Adipocyte (in vitro differentiated cells): Measurements from ENCODE around the gene SVEP1.
A peak's percentile ranks its signal among the peaks of the same experiment; 100 is the strongest.

ENCODE experiments used
- DNase-seq: peaks from one replicate; pipeline ENCODE4 v3.0.0-alpha.2; 2015; ENCODE audit warnings: low read depth
- H3K27me3 ChIP-seq: replicated peaks from 2 replicates; pipeline ENCODE4 v1.7.0; 2013; ENCODE audit warnings: mild to moderate bottlenecking, low read length, moderate library complexity; ENCODE audit not compliant: control insufficient read depth, insufficient read depth
- H3K36me3 ChIP-seq: 2 replicates; pipeline ENCODE4 v1.7.0; 2013; ENCODE audit warnings: low read length, mild to moderate bottlenecking, moderate library complexity; ENCODE audit not compliant: control insufficient read depth, insufficient read depth, severe bottlenecking
- H3K4me1 ChIP-seq: 2 replicates; pipeline ENCODE4 v1.7.0; 2013; ENCODE audit warnings: mild to moderate bottlenecking, low read length, moderate library complexity; ENCODE audit not compliant: control insufficient read depth, insufficient read depth
- H3K4me3 ChIP-seq: 2 replicates; pipeline ENCODE4 v1.7.0; 2013; ENCODE audit warnings: mild to moderate bottlenecking, low read length, moderate library complexity
- H3K9ac ChIP-seq: 2 replicates; pipeline ENCODE4 v1.7.0; 2013; ENCODE audit warnings: mild to moderate bottlenecking, low read length, moderate library complexity
- H3K9me3 ChIP-seq: 2 replicates; pipeline ENCODE4 v1.7.0; 2013; ENCODE audit warnings: mild to moderate bottlenecking, low read length, moderate library complexity; ENCODE audit not compliant: control insufficient read depth

The SVEP1 gene

DNA sequence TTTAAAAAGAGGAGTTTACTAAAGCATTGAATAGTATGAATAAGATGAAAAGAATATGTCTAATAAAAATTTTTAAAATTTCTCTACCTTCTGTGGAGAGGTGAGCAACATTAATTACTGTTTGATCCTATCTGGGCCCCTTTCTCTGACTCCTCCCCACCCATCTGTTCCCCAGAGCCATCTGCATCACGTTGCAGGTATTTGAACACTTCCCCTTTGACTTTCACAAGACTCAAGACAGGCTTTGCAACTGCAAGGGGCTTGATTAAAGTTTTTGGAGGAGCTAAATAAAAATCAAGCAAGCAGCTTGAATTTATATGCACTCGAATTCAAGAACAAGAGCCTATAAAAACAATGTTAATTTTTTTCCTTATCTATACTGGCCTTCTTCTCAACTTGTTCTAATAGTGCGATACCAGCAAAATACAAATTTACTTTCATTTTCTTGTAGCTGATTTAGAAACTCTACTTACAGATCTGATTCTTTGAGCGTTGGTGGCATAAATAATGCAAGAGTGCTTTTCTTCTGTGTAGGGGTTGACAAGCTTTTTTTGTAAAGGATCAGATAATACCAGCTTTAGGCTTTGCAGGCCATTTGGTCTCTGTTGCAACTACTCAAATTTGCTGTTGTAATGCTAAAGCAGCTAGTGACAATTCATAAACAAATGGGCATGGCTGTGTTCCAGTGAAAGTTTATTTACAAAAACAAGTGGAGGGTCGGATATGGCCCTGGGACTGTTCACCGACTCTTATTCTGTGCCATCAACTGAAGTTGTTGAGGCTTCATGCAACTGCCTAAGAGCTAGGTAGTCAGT lies 263.1 kb downstream of the SVEP1 start:
- Histone ChIP-seq H3K9me3 (peaks cover 7% of the 10 kb centered on the region), H3K4me1 (peaks cover 21% of the 10 kb centered on the region), H3K27me3 (no peaks in the 10 kb centered on the region), H3K36me3 (no peaks in the 10 kb centered on the region), H3K9ac (no peak overlapping the region), H3K4me3 (peak overlapping the region; percentile 50)
- DNase-seq = peak; percentile 14
